Stimulated activated CD8-positive, alpha-beta memory T cell treated with anti-CD3 and anti-CD28 coated beads, Interleukin-12 subunit alpha, Interleukin-12 subunit beta, amount 100 ng/mL, for 4 hours (primary cell): Measurements from ENCODE around the gene RTP3.
A peak's percentile ranks its signal among the peaks of the same experiment; 100 is the strongest.
"Not testable (repeated sequence)": the region's sequence is repeated elsewhere in the genome, so short reads cannot be mapped to it uniquely, and the experiment has no call there.

ENCODE experiments used
- DNase-seq: peaks from one replicate; pipeline ENCODE4 v3.0.0-alpha.2; 2020; ENCODE audit warnings: low read depth

Gene RTP3

GRCh38 chr3:46519952-46520351, 22.2 kb downstream of the RTP3 start:
- no peak for DNase-seq

GRCh38 chr3:46520531-46520930, 22.8 kb downstream of the RTP3 start:
- DNase-seq: no peak

GRCh38 chr3:46521096-46521495, 23.3 kb downstream of the RTP3 start:
- DNase-seq: no peak

- not testable (repeated sequence) for DNase-seq
Measured at GRCh38 chr3:46522201-46522600, 24.4 kb downstream of the RTP3 start.

- no peak for DNase-seq
Measured at GRCh38 chr3:46523556-46523955, 25.8 kb downstream of the RTP3 start.

GRCh38 chr3:46524008-46524407, 26.2 kb downstream of the RTP3 start:
- no peak for DNase-seq

- DNase-seq: no peak
Measured at GRCh38 chr3:46524832-46525231, 27.1 kb downstream of the RTP3 start.

GRCh38 chr3:46527239-46527638, 29.5 kb downstream of the RTP3 start:
- DNase-seq: no peak

GRCh38 chr3:46533091-46533490, 35.3 kb downstream of the RTP3 start:
- no peak for DNase-seq

- no peak for DNase-seq
Measured at GRCh38 chr3:46535746-46536145, 38.0 kb downstream of the RTP3 start.

- DNase-seq: no peak
Measured at GRCh38 chr3:46536758-46537157, 39.0 kb downstream of the RTP3 start.

- DNase-seq: no peak
Measured at GRCh38 chr3:46537316-46537715, 39.5 kb downstream of the RTP3 start.

GRCh38 chr3:46537779-46538178, 40.0 kb downstream of the RTP3 start:
- DNase-seq: no peak

GRCh38 chr3:46538425-46538802, 40.6 kb downstream of the RTP3 start:
- DNase-seq: not testable (repeated sequence)

GRCh38 chr3:46538803-46539442, 41.1 kb downstream of the RTP3 start:
- DNase-seq: peak; percentile 63

GRCh38 chr3:46539443-46540005, 41.7 kb downstream of the RTP3 start:
- no peak for DNase-seq

GRCh38 chr3:46540550-46540949, 42.8 kb downstream of the RTP3 start:
- DNase-seq: no peak

GRCh38 chr3:46541835-46542234, 44.1 kb downstream of the RTP3 start:
- no peak for DNase-seq

GRCh38 chr3:46542344-46542743, 44.6 kb downstream of the RTP3 start:
- no peak for DNase-seq

GRCh38 chr3:46542801-46543201, 45.0 kb downstream of the RTP3 start:
- DNase-seq: no peak

- DNase-seq: no peak
Measured at GRCh38 chr3:46544771-46545503, 47.2 kb downstream of the RTP3 start.

- no peak for DNase-seq
Measured at GRCh38 chr3:46545818-46546630, 48.2 kb downstream of the RTP3 start.
